ENCODE measurements around the gene MAP3K21.
A peak's percentile ranks its signal among the peaks of the same experiment; 100 is the strongest.

MAP3K21 gene

DNA sequence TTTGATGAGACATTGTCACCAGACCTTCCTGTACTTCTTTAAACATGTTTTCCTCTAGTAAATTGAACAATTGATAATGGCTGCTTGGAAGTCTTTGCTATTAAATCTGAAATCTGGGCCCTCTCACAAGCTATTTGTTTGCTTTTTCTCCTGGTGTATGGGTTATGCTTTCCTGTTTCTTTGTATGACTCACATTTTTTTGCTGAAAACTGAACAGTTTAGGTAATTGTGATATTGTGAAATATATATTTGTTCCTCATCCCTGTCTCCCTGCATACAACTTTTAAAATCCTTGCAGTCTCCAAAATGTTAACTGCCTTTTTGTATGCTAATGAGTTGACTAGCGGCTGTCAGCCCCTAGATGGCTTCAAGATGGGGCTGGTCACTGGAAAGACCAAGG lies 61.6 kb downstream of the MAP3K21 start:
- DNase-seq (ENCODE audit: low read depth) = no peak

- no peak for DNase-seq (ENCODE audit: low read depth)
These were observed 62.4 kb downstream of the MAP3K21 start for GRCh38 chr1:233389893-233390292.

- DNase-seq (ENCODE audit: low read depth) = no peak
These were observed 63.6 kb downstream of the MAP3K21 start for GRCh38 chr1:233390842-233391737.

GRCh38 chr1:233393084-233393840 lies 65.7 kb downstream of the MAP3K21 start:
- no peak for DNase-seq (ENCODE audit: low read depth)

- DNase-seq (ENCODE audit: low read depth) = no peak
These were observed 66.6 kb downstream of the MAP3K21 start for GRCh38 chr1:233393926-233394680.

- peak; percentile 48 for DNase-seq (ENCODE audit: low read depth)
These were observed 67.6 kb downstream of the MAP3K21 start for GRCh38 chr1:233394860-233395717.

DNA sequence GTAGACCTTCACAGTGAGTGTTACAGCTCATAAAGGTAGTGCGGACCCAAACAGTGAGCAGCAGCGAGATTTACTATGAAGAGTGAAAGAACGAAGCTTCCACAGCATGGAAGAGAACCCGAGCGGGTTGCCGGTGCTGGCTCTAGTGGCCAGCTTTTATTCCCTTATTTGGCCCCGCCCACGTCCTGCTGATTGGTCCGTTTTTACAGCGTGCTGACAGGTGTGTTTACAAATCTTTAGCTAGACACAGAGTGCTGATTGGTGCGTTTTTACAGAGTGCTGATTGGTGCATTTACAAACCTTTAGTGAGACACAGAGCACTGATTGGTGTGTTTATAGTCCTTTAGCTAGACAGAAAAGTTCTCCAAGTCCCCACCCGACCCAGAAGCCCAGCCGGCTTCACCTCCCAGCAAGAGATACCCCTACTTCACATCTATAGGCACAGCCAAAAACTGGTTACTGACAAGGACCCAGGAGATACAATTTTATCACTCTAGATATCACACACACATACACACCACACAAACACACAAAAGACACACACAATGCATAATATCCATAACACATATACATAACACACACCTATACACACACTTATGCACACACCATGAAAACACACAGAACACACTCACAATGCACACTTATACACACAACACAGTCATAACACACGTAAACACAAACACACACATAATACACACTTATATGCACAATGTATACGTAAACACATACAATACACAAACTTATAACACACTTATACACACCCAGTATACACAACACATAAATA lies 68.5 kb downstream of the MAP3K21 start:
- DNase-seq (ENCODE audit: low read depth) = no peak

DNA sequence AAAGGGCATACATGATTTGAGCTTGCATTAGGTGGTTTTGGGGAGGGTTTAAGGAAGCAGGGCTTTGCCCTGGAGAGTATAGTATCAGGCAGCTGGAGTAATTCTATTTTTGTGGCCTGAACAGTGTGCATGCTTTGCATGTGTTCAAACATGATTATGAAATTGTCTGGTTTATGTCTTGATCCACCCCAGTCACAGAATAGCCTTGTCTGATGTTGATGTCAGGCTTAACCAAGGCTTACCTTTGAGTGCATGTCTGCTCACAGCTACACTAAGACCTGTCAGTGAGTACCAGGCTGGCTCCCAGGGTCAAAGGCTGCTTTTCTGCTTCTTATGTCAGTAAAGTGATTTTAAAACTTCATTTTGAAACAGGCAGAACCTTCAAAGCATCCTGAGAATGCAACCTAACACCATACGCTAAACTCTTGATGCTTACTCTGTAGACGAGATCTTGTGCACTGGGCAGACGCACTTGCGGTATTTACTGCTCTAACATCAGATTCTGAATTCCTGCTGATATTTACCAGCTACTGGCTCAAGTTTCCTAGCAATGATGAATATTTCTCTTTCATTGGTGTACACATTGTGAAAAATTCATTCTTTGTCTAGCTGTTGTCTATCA lies 78.9 kb downstream of the MAP3K21 start:
- DNase-seq (ENCODE audit: low read depth) = peak; percentile 21

GRCh38 chr1:233406994-233407631 lies 79.6 kb downstream of the MAP3K21 start:
- DNase-seq (ENCODE audit: low read depth) = peak; percentile 21

DNA sequence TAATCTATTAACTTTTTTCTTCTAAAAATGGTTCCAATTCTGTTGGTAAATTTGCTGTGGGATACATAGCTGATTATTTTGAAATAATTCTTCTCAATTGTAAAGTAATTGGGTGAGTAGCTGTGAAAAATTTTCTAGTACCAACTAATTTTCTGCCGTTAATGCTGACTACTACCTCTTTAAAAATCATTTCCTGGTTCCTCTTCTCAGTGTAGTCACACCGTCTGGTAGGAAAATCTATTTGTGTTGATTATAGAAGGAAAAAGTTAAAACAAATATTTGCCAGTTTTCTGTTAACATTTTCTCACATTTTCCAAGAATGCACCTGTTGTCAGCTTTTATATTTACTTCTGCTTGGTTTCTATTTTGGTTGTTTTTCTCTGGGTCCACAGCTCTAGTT lies 82.0 kb downstream of the MAP3K21 start:
- no peak for DNase-seq (ENCODE audit: low read depth)

GRCh38 chr1:233410906-233411305 lies 83.4 kb downstream of the MAP3K21 start:
- no peak for DNase-seq (ENCODE audit: low read depth)

- no peak for DNase-seq (ENCODE audit: low read depth)
These were observed 85.3 kb downstream of the MAP3K21 start for GRCh38 chr1:233412812-233413211.

- no peak for DNase-seq (ENCODE audit: low read depth)
These were observed 93.8 kb downstream of the MAP3K21 start for GRCh38 chr1:233421293-233421692.

GRCh38 chr1:233424779-233425178 lies 97.3 kb downstream of the MAP3K21 start:
- DNase-seq (ENCODE audit: low read depth) = no peak

DNA sequence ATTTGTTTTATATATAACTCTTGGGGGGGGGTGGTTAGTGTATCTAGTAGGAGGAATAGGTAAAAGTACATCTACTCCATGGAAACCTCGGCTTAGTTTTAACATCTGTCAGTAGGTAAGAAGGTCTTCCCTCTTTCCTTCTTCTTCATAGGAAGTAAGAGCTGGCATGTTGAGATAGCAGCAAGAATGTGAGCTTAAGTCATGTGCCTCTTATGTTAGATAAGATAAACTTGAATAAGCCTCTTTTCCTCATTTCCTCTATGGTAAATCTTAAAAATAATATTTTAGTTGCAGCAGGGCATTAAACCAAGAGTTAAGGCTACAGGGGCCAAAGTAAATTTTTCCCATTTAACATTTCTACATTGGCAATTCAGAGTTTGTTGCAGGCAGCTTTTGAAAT lies 100.4 kb downstream of the MAP3K21 start:
- DNase-seq (ENCODE audit: low read depth) = no peak

DNA sequence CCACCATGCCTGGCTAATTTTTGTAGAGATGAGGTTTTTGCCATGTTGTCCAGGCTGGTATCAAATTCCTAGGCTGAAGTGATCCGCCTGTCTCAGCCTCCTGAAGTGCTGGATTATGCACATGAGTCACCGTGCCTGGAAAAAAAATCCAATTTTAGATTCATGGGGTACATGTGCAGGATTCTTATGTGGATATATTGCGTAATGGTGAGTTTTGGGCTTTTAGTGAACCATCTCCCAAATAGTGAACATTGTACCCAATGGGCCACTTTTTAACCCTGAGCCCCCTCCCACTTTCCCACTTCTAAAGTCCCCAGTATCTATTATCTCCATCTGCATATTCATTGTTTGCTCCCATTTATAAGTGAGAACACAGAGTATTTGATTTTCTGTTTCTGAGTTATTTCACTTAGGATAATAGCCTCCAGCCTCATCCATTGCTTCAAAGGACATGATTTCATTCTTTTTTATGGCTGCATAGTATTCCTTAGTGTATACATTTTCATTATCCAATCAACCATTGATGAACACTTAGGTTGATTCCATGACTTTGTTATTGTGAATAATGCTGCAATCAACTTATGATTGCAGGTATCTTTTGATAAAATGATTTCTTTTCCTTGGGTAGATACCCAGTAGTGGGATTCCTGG lies 104.4 kb downstream of the MAP3K21 start:
- no peak for DNase-seq (ENCODE audit: low read depth)

DNA sequence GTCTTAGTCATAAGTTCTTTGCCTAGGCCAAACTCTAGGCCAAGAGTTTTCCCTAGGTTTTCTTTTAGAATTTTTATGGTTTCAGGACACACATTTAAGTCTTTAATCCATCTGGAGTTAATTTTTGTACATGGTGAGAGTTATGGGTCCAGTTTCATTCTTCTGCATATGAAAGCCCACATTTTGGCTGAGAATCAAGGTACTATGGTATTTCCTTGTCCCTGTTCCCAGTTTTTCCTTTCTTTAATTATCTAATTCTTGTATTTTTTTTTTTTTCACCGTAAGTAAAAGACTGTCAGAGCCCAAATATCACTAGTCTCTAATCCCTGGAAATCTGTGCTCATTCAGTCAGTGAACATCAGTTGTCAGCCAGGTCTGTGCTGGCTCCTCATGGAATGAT lies 105.4 kb downstream of the MAP3K21 start:
- no peak for DNase-seq (ENCODE audit: low read depth)

DNA sequence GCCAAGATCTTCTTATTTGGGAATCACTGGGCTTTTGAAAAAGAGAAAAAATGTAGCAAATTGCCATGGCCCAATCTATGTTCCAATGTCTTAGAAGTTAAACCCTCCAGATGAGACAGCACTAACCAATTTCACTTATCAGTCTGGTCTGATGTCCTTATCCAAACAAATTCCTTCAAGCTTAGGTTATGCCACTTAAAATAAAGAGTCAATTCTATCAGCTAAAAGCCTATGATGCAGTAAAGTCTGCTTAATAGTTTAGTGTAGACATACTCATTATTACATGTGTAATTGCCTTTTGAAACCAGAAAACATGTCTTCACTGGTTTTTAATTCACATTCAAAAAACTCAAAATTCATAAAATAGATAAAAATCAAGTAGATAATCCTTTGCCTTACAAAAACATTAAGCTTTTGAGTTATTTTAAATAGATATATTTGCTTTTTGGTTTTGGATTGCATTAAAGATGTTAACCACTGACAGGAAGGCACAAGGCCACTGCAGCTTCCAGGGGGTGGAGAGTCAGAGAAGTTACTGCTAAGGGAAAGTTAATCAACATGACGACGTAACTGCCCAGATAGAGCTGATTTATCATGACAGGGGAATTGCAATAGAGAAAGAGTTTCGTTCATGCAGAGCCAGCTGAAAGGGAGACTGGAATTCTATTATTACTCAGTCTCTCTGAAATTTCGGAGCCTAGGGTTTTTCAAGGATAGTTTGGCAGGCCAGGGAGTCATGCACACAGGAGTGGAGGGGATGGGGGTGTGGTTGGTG lies 106.1 kb downstream of the MAP3K21 start:
- DNase-seq (ENCODE audit: low read depth) = peak; percentile 36
